ENCODE results near the gene PTPN14. TPM values are rescaled to one million over a fixed set of nuclear protein-coding genes. Genes with fewer than 3 reads are reported as not detected.
"Not testable (repeated sequence)": the region's sequence is repeated elsewhere in the genome, so short reads cannot be mapped to it uniquely, and the experiment has no call there.

Gene PTPN14
- 27.2 TPM for total RNA-seq

DNA sequence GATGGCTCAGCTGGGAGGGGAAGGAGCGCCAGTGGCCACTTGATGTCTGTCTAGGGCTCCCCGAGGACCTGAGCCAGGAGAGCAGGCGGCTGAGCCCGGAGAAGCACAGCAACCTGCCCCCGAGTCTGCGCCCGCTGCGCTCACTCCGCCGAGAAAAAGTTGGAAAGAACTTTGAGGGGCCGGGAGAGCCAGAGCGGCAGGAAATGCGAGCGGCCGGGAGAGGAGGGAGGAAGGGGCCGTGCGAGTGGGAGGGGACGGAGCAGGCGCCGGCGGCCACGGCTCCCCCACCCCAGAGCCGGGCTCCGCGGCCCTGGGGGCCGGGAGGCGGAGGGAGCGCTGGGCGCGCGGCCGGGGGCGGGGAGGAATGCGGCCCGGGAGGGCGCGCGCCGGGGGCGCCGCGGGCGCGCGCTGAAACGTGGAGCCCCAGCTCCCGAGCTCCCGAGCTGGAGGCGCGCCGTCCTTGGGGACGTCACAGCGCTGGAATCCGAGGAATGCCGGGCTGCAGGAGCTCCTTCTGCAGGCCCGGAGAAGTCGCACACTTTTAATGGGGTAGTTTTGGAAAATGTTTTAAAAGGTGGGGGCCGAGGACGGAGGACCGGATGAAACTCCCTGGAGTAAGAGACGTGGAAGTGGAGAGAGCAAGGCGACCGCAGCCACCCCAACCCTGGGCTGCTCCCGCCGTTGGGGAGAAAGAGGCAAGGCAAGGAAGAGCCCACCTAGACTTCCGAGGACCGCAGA is at the start of gene PTPN14:
PTPN14 (minus strand) TSS at position 167 of the 738 bp plus-strand sequence. CDS start 86,799 bp downstream, outside the sequence.
- DNase-seq (ENCODE audit: low spot score in 2 of 2) = peak; percentile 27 to 92
- TF ChIP-seq, protein P1, sequence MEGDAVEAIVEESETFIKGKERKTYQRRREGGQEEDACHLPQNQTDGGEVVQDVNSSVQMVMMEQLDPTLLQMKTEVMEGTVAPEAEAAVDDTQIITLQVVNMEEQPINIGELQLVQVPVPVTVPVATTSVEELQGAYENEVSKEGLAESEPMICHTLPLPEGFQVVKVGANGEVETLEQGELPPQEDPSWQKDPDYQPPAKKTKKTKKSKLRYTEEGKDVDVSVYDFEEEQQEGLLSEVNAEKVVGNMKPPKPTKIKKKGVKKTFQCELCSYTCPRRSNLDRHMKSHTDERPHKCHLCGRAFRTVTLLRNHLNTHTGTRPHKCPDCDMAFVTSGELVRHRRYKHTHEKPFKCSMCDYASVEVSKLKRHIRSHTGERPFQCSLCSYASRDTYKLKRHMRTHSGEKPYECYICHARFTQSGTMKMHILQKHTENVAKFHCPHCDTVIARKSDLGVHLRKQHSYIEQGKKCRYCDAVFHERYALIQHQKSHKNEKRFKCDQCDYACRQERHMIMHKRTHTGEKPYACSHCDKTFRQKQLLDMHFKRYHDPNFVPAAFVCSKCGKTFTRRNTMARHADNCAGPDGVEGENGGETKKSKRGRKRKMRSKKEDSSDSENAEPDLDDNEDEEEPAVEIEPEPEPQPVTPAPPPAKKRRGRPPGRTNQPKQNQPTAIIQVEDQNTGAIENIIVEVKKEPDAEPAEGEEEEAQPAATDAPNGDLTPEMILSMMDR (IDR thresholded peaks at IDR 0.05) = peak in 2 of 3 experiments; percentile 46 to 52
- Histone ChIP-seq H3K9me3 (no peaks in the 10 kb centered on the region), H3K4me3 (peak within 1 kb of the TSS; percentile 90 to 96), H3K4me1 (peaks cover 0 to 30% of the 10 kb centered on the region in 2 donors), H3K27me3 (no peaks in the 10 kb centered on the region), H3K36me3 (no peaks in the 10 kb centered on the region), H3K27ac (peak within 1 kb of the TSS; percentile 99 to 100)
- intact Hi-C loops (cut with DNase I) = loop anchor here (1.0 to 5.0 kb wide), 5 partner anchors 33 to 1094 kb away; partner anchors contain the start of genes CENPF and SMYD2

DNA sequence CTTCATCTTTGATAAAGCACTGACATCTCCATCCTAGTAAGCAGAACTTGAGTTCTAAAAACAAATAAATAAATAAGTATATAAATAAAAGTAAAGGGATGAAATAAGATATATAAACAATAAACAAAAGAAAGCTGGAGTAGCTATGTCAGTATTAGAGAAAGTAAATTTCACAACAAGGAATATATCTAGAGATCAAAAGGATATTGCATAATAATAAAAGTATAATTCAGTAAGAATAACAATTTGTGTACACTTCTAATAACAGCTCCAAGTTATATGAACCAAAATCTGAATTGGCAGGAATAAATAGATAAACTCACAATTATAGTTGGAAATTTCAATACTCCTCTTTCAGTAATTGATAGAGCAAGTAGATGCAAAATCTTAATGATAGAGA is 41.8 kb upstream of the PTPN14 start:
- intact Hi-C loops (cut with DNase I) = no loop called here
- Histone ChIP-seq H3K36me3 (no peaks in the 10 kb centered on the region), H3K4me3 (no peak overlapping the region), H3K27ac (no peak overlapping the region), H3K9me3 (no peaks in the 10 kb centered on the region), H3K4me1 (no peaks in the 10 kb centered on the region), H3K27me3 (no peaks in the 10 kb centered on the region)
- no peak for DNase-seq (ENCODE audit: low spot score in 2 of 2)
- TF ChIP-seq, protein P1 (IDR thresholded peaks at IDR 0.05) = no peak

DNA sequence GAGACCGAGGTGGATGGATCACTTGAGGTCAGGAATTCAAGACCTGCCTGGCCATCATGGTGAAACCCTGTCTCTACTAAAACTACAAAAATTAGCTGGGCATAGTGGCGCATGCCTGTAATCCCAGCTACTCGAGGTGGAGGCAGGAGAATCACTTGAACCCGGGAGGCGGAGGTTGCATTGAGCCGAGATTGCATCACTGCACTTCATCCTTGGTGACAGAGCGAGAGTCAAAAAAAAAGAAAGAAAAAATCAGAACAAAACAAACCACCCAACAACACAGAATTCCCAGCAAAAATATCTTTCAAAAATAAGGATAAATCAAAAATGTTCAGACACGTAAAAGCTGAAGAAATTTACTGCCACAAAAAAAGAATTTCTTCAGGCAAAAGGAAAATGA is 40.5 kb upstream of the PTPN14 start:
- H3K9me3 ChIP-seq; intact Hi-C loops (cut with DNase I); H3K4me1 ChIP-seq: not testable (repeated sequence)

DNA sequence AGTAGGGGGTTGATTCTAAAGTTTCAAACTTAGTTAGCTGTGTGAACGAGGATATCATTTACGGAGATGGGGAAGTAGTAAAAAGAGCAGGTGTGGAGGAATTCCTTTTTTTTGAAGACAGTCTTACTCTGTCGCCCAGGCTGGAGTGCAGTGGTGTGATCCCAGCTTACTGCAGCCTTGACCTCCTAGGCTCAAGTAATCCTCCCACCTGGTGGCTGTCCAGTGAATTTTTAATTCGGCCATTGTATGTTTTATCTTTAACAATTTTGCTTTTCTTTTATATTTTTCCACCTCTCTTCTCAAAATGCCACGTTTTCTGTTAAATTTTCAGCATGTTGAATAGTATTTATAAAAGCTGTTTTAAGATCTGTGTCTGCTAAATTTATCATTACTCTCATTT is 39.3 kb upstream of the PTPN14 start:
- no peaks in the 10 kb centered on the region for H3K36me3 ChIP-seq
- no peak overlapping the region for H3K4me3 ChIP-seq
- no peaks in the 10 kb centered on the region for H3K4me1 ChIP-seq
- intact Hi-C loops (cut with DNase I) = no loop called here
- TF ChIP-seq, protein P1 (IDR thresholded peaks at IDR 0.05) = peak in 1 of 3 experiments; percentile 7
- no peaks in the 10 kb centered on the region for H3K27me3 ChIP-seq
- no peak overlapping the region for H3K27ac ChIP-seq
- no peaks in the 10 kb centered on the region for H3K9me3 ChIP-seq
- no peak for DNase-seq (ENCODE audit: low spot score in 2 of 2)

More for the DNA sequence above, 40.5 kb upstream of the PTPN14 start:
- H3K4me3 ChIP-seq; DNase-seq (ENCODE audit: low spot score in 2 of 2); H3K27me3 ChIP-seq; H3K27ac ChIP-seq; H3K36me3 ChIP-seq: not testable (repeated sequence)

DNA sequence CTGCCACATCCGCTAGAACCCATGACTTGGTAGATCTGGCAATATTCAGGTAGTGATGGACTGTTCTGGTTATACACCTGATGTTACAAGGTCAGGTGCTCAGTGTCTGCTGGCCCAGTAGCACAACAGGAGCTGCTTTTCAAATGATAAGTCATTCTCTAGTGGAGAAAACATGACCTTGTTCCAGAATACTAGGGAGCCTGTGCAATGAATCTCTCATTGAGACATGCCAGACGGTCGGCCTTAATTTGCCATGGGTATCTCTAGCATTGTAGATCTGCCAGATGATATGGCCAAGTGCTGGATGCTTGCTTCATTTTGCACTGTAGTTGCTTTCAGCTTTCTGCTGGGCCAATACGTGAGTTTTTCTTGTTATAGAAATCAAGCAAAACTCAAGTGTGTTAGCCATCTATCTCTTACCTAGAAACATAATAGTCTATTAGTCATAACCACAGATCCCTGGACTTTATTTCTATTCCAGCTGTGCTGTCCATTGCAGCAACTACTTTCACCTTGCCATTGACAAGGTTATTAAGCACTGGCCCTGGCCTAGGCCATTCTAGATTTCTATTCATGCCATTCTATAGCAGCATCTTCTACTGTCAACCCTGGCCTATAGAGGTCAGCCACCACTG is 37.7 kb upstream of the PTPN14 start:
- TF ChIP-seq, protein P1 (IDR thresholded peaks at IDR 0.05) = no peak
- no peak overlapping the region for H3K27ac ChIP-seq
- H3K27me3 ChIP-seq = no peaks in the 10 kb centered on the region
- H3K4me1 ChIP-seq = no peaks in the 10 kb centered on the region
- H3K36me3 ChIP-seq = no peaks in the 10 kb centered on the region
- no peak for DNase-seq (ENCODE audit: low spot score in 2 of 2)
- H3K4me3 ChIP-seq = no peak overlapping the region
- no peaks in the 10 kb centered on the region for H3K9me3 ChIP-seq
- intact Hi-C loops (cut with DNase I) = loop anchor here (5.0 kb wide), 1 partner anchor 327 kb away; no protein-coding TSS in a partner anchor

DNA sequence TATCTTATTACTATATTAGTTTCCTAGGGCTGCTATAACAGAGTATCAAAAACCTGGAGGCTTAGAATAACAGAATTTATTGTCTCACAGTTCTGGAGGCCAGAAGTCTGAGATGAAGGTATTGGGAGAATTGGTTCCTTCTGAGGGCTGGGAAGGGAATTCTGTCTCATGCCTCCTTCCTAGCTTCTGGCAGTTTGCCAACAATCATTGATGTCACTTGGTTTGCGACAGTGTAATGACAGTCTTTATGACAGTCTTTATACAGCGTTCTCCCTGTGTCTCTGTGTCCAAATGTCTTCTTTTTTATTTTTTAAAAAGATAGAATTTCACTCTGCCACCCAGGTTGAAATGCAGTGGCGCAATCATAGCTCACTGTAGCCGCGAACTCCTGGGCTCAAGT is 35.8 kb upstream of the PTPN14 start:
- TF ChIP-seq, protein P1 (IDR thresholded peaks at IDR 0.05) = no peak
- intact Hi-C loops (cut with DNase I) = loop anchor here (5.0 kb wide), 1 partner anchor 325 kb away; no protein-coding TSS in a partner anchor
- DNase-seq (ENCODE audit: low spot score in 2 of 2) = no peak
- Histone ChIP-seq H3K27me3 (no peaks in the 10 kb centered on the region), H3K4me1 (no peaks in the 10 kb centered on the region), H3K4me3 (no peak overlapping the region), H3K36me3 (no peaks in the 10 kb centered on the region), H3K27ac (no peak overlapping the region), H3K9me3 (no peaks in the 10 kb centered on the region)
